Fibroblast of lung (primary cell): ENCODE measurements around the gene GPR180. TPM values are rescaled to one million over a fixed set of nuclear protein-coding genes. Genes with fewer than 3 reads are reported as not detected.
A peak's percentile ranks its signal among the peaks of the same experiment; 100 is the strongest.

Experiments
- DNase-seq, 2 donors: peaks; one replicate each; pipeline versions ENCODE4 v3.0.0 to v3.0.0-alpha.2; 2010; ENCODE audit warnings: low read depth in 2 of 2
- H2AFZ ChIP-seq: 2 replicates; pipeline ENCODE4 v1.5.1; 2012; ENCODE audit warnings: low read length, control low read depth, inconsistent platforms
- H3K27ac ChIP-seq: 2 replicates; pipeline ENCODE4 v1.5.1; 2011; ENCODE audit warnings: low read length, control low read depth; ENCODE audit not compliant: insufficient read depth
- H3K27me3 ChIP-seq: 2 replicates; pipeline ENCODE4 v1.5.1; 2011; ENCODE audit warnings: mild to moderate bottlenecking, low read length; ENCODE audit not compliant: control insufficient read depth, insufficient read depth
- H3K36me3 ChIP-seq: 2 replicates; pipeline ENCODE4 v1.5.1; 2011; ENCODE audit warnings: low read length; ENCODE audit not compliant: control insufficient read depth, insufficient read depth
- H3K4me1 ChIP-seq: 2 replicates; pipeline ENCODE4 v1.5.1; 2011; ENCODE audit warnings: low read length; ENCODE audit not compliant: control insufficient read depth, insufficient read depth; ENCODE audit errors: extremely low read depth
- H3K4me2 ChIP-seq: 2 replicates; pipeline ENCODE4 v1.5.1; 2011; ENCODE audit warnings: low read length, control low read depth; ENCODE audit not compliant: insufficient read depth; ENCODE audit errors: extremely low read depth
- H3K4me3 ChIP-seq, 4 experiments: fragments of 200-600 bp in 1 of 4; sonication (generic) in 1 of 4; replicated peaks in 1 of 4; 2 replicates each; pipeline ENCODE4 v1.5.1; 2011 to 2016; ENCODE audit warnings: low read length in 4 of 4, low read depth in 3 of 4, mild to moderate bottlenecking in 3 of 4, control low read depth in 2 of 4, inconsistent platforms in 1 of 4, mixed read lengths in 1 of 4; ENCODE audit not compliant: insufficient read depth in 1 of 4; ENCODE audit errors: control extremely low read depth in 1 of 4
- H3K79me2 ChIP-seq: 2 replicates; pipeline ENCODE4 v1.5.1; 2012; ENCODE audit warnings: mild to moderate bottlenecking, low read length, inconsistent platforms; ENCODE audit not compliant: control insufficient read depth, insufficient read depth
- H3K9ac ChIP-seq: 2 replicates; pipeline ENCODE4 v1.5.1; 2011; ENCODE audit warnings: mild to moderate bottlenecking, low read length, control low read depth; ENCODE audit not compliant: insufficient read depth
- H3K9me3 ChIP-seq: 2 replicates; pipeline ENCODE4 v1.5.1; 2012; ENCODE audit warnings: low read depth, low read length; ENCODE audit not compliant: control insufficient read depth, insufficient read depth
- H4K20me1 ChIP-seq: 2 replicates; pipeline ENCODE4 v1.5.1; 2011; ENCODE audit warnings: low read length; ENCODE audit not compliant: control insufficient read depth, insufficient read depth; ENCODE audit errors: extremely low read depth
- EZH2 ChIP-seq: IDR thresholded peaks from 2 replicates; pipeline ENCODE4 v1.5.1; 2012; ENCODE audit warnings: low read length, control low read depth, mild to moderate bottlenecking; ENCODE audit errors: missing control alignments
- polyA plus RNA-seq, 2 donors: library from polyadenylated mRNA; depleted of rRNA in 1 of 2; stranded (reverse) in 1 of 2; unstranded in 1 of 2; fragments of >200 nt; gene quantifications; 2 replicates each; pipeline ENCODE4 v1.2.1, GENCODE V29; 2011 to 2012; ENCODE audit warnings: missing spikeins in 1 of 2
- total RNA-seq: library from RNA; depleted of rRNA; stranded (reverse); fragments of >200 nt; gene quantifications from 2 replicates; pipeline ENCODE4 v1.2.1, GENCODE V29; 2014
- TF ChIP-seq, protein P1 (sequence below), 2 donors: IDR thresholded peaks in 1 of 2; conservative IDR thresholded peaks in 1 of 2; 1 replicate in 1 of 2; 2 replicates in 1 of 2; pipeline ENCODE4 v1.5.1; 2011 to 2012; ENCODE audit warnings: low read length in 2 of 2, control low read depth in 1 of 2, inconsistent platforms in 1 of 2, low read depth in 1 of 2, mild to moderate bottlenecking in 1 of 2

The GPR180 gene
- total and polyA plus RNA-seq, 2 donors (not counting 1 experiment from before 2014, with no cell fraction given), result 9.0 to 12.1 TPM

DNA sequence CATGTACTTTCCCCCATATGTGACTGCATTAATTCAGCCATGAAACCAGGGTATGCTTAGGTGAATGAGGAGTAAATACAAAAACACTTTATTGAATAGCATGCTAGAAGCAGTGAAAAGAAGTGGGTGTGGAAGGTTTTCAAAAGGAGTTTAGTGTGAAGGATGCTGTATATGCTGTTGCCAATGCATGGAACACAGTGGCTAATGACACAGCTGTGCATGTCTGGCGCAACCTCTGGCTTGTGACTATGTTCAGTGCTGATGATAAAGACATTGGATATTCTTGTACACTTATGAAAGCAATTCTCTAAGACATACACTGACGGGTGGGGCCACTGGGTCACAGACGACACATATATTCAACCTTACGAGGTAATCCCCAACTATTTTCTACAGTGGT lies 55.5 kb downstream of the GPR180 start:
- DNase-seq, result peak; percentile 30 to 69
- peaks cover 8% of the 10 kb centered on the region for H3K4me1 ChIP-seq
- no peaks in the 10 kb centered on the region for H3K9me3 ChIP-seq
- H3K4me3 ChIP-seq, result no peak overlapping the region
- H4K20me1 ChIP-seq, result no peaks in the 10 kb centered on the region
- no peak overlapping the region for H3K4me2 ChIP-seq
- TF ChIP-seq EZH2, result no peak
- TF ChIP-seq, protein P1, sequence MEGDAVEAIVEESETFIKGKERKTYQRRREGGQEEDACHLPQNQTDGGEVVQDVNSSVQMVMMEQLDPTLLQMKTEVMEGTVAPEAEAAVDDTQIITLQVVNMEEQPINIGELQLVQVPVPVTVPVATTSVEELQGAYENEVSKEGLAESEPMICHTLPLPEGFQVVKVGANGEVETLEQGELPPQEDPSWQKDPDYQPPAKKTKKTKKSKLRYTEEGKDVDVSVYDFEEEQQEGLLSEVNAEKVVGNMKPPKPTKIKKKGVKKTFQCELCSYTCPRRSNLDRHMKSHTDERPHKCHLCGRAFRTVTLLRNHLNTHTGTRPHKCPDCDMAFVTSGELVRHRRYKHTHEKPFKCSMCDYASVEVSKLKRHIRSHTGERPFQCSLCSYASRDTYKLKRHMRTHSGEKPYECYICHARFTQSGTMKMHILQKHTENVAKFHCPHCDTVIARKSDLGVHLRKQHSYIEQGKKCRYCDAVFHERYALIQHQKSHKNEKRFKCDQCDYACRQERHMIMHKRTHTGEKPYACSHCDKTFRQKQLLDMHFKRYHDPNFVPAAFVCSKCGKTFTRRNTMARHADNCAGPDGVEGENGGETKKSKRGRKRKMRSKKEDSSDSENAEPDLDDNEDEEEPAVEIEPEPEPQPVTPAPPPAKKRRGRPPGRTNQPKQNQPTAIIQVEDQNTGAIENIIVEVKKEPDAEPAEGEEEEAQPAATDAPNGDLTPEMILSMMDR (conservative IDR thresholded peaks at IDR 0.05 in 1 of 2, IDR thresholded peaks at IDR 0.05 in 1 of 2; ENCODE audit: low read depth in 1 of 2, low read length in 2 of 2), result no peak
- H3K27ac ChIP-seq, result no peak overlapping the region
- H3K27me3 ChIP-seq, result peaks cover 7% of the 10 kb centered on the region
- no peak overlapping the region for H2AFZ ChIP-seq
- no peaks in the 10 kb centered on the region for H3K36me3 ChIP-seq
- H3K79me2 ChIP-seq, result no peaks in the 10 kb centered on the region
- H3K9ac ChIP-seq, result no peak overlapping the region

DNA sequence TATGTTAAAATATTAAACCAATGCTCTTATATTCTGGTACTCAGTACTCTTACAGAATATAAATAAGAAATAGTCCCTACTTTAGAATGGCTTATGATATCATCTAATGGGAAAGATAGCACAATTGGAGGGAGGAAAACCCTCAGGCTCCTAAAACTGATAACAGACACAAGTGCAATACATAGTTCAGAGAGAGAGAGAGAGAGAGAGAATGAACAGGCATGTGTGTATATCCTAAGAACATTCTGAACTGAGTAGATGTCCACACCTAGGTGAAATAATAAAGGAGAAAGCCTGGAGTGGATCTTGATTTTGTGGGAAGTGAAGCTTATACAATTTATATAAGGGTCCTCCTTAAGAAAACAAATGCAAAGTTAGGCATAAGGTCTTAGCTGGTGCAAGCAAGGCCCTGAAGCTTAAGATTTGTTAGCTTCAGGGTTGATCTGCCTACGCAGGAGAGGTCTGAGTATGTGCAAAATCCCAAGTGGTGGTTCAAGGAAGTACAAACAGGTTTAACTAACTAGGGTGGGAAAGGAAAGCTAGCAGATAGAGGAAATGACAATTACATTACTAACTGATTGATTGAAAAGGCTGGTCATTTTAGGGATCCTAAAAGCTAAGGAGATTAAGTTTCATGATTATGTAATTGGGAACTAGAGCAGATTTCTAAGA lies 57.4 kb downstream of the GPR180 start:
- H3K4me3 ChIP-seq, result no peak overlapping the region
- no peaks in the 10 kb centered on the region for H3K9me3 ChIP-seq
- H3K9ac ChIP-seq, result no peak overlapping the region
- no peak overlapping the region for H3K4me2 ChIP-seq
- H3K36me3 ChIP-seq, result no peaks in the 10 kb centered on the region
- peaks cover 8% of the 10 kb centered on the region for H3K4me1 ChIP-seq
- TF ChIP-seq, protein P1 (conservative IDR thresholded peaks at IDR 0.05 in 1 of 2, IDR thresholded peaks at IDR 0.05 in 1 of 2; ENCODE audit: low read depth in 1 of 2, low read length in 2 of 2), result no peak
- no peak for TF ChIP-seq EZH2
- peaks cover 20% of the 10 kb centered on the region for H3K27me3 ChIP-seq
- no peak overlapping the region for H2AFZ ChIP-seq
- no peaks in the 10 kb centered on the region for H3K79me2 ChIP-seq
- no peak for DNase-seq
- no peak overlapping the region for H3K27ac ChIP-seq
- H4K20me1 ChIP-seq, result no peaks in the 10 kb centered on the region

DNA sequence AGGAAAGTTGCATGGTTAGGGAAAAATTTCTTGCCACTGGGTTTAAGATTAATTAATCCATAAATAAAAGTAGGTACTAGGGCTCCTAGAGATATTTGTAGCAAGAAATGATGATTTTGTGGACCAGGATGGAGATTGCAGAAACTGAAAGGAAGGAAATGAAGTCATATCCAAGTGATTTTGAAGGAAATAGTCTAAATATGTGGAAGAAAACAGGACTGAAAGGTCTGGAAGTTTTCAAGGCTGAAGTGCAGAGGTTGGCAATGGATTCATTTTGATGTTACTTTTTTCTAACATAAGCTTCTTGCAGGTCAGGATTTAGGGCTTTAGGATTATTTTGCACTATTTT lies 57.9 kb downstream of the GPR180 start:
- Histone ChIP-seq H3K27me3 (peaks cover 23% of the 10 kb centered on the region), H3K9me3 (no peaks in the 10 kb centered on the region), H3K79me2 (no peaks in the 10 kb centered on the region), H3K4me2 (no peak overlapping the region), H3K4me3 (no peak overlapping the region), H3K4me1 (peaks cover 8% of the 10 kb centered on the region), H3K36me3 (no peaks in the 10 kb centered on the region), H3K9ac (no peak overlapping the region), H3K27ac (no peak overlapping the region), H2AFZ (no peak overlapping the region), H4K20me1 (no peaks in the 10 kb centered on the region)
- no peak for DNase-seq
- TF ChIP-seq EZH2, result no peak
- TF ChIP-seq, protein P1 (conservative IDR thresholded peaks at IDR 0.05 in 1 of 2, IDR thresholded peaks at IDR 0.05 in 1 of 2; ENCODE audit: low read depth in 1 of 2, low read length in 2 of 2), result no peak
